ENCODE data around the gene WFDC12.

GRCh38 chr20:45164906-45165305 is 40.6 kb upstream of the WFDC12 start:
- TF ChIP-seq CTCF (optimal IDR thresholded peaks at IDR 0.05 in 1 of 3, IDR thresholded peaks at IDR 0.05 in 1 of 3, conservative IDR thresholded peaks at IDR 0.05 in 1 of 3; ENCODE audit: extremely low read depth in 1 of 3, insufficient read depth in 2 of 3, low read length in 3 of 3) = no peak
- TF ChIP-seq EZH2 (IDR thresholded peaks at IDR 0.05; ENCODE audit: low read length) = no peak

Measured in keratinocyte (primary cell).